ENCODE measurements around the gene GALR2.

The GALR2 gene

DNA sequence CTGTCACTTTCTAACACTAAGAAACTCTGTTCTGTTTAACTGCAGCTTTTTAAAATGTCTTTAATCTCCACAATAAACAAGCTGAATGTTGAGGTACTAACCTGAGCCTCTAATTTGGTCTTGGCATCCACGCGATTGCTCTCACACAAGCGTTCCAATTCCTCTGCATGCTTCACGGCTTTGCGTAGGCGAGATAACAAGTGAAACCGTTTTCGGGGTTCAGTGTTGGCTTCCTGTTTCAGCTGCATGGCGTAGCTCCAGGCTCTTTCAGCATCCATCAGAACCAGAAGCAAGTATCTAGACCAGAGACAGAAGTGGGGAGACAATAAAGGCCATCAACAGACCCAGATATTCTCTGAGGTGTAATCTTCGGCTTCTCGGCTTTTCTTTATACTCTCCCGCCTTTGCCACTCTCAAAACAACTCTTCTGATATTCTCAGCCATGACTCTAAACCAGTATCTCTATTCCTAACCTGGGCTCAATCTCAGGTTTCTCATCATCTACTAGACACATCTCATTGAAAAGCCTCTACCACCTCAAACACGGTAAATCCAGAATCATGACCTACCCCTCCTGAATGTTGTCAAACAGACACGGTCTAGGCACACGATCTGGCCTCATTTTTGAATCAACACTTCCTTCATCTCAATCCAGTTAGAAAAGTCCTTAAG, 10.6 kb upstream of the GALR2 start:
- in situ Hi-C loops (cut with MboI; ENCODE audit: low pct_unique_long_range_greater_than_20kb, low sequenced_read_pairs, unreplicated experiment) = no loop called here
- DNase-seq (ENCODE audit: low spot score) = no peak
- TF ChIP-seq, protein P1, sequence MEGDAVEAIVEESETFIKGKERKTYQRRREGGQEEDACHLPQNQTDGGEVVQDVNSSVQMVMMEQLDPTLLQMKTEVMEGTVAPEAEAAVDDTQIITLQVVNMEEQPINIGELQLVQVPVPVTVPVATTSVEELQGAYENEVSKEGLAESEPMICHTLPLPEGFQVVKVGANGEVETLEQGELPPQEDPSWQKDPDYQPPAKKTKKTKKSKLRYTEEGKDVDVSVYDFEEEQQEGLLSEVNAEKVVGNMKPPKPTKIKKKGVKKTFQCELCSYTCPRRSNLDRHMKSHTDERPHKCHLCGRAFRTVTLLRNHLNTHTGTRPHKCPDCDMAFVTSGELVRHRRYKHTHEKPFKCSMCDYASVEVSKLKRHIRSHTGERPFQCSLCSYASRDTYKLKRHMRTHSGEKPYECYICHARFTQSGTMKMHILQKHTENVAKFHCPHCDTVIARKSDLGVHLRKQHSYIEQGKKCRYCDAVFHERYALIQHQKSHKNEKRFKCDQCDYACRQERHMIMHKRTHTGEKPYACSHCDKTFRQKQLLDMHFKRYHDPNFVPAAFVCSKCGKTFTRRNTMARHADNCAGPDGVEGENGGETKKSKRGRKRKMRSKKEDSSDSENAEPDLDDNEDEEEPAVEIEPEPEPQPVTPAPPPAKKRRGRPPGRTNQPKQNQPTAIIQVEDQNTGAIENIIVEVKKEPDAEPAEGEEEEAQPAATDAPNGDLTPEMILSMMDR (IDR thresholded peaks at IDR 0.05; ENCODE audit: extremely low read depth, insufficient read depth, missing control alignments) = no peak

DNA sequence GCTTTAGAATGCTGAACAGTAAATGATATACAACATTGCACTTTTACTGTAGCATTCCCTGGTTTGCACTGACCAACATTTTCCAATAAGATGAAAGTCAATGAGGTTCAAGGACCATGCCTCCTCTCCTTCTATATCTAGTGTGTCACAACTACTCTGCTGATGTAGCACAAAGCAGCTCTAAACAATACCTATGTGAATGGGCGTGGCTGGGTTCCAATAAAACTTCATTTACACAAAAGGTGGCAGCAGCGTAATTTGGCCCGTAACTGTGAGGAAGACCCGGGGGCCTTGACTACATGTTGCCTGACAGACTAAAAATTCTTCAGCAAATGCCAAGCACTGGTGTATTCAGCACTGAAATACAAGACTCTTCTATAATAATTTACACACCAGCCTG, 8.8 kb upstream of the GALR2 start:
- TF ChIP-seq, protein P1 (IDR thresholded peaks at IDR 0.05; ENCODE audit: extremely low read depth, insufficient read depth, missing control alignments) = no peak
- in situ Hi-C loops (cut with MboI; ENCODE audit: low pct_unique_long_range_greater_than_20kb, low sequenced_read_pairs, unreplicated experiment) = no loop called here
- no peak for DNase-seq (ENCODE audit: low spot score)

DNA sequence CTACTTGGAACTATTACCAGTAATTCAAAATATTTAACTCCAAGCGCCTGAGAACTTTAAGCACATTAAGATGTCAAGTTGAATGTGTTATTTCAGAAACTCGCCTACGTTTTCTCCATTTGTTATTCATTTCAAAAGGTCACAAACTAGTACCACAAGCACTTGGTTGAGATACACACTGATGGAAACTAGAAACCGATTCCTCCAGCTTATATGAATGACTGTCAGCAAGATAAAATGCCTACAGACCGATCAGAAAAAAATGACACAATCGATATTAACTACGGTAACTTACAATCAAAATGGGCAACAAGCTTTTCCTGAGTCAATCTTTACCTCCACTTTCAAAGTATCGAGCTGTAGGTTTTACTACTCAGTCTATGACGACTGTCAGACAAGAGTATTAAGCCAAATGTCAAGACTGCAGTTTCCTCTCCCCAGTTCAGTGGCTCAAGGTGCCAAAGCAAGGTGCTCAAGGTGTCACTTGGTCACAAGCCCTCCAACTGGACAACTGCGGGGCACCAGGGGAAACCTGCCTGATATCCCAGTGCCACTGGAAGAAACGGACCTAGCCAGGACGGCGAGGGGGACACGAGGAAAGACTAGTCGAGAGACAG, 2.9 kb upstream of the GALR2 start:
- TF ChIP-seq, protein P1 (IDR thresholded peaks at IDR 0.05; ENCODE audit: extremely low read depth, insufficient read depth, missing control alignments) = no peak
- DNase-seq (ENCODE audit: low spot score) = peak; percentile 76
- in situ Hi-C loops (cut with MboI; ENCODE audit: low pct_unique_long_range_greater_than_20kb, low sequenced_read_pairs, unreplicated experiment) = no loop called here

DNA sequence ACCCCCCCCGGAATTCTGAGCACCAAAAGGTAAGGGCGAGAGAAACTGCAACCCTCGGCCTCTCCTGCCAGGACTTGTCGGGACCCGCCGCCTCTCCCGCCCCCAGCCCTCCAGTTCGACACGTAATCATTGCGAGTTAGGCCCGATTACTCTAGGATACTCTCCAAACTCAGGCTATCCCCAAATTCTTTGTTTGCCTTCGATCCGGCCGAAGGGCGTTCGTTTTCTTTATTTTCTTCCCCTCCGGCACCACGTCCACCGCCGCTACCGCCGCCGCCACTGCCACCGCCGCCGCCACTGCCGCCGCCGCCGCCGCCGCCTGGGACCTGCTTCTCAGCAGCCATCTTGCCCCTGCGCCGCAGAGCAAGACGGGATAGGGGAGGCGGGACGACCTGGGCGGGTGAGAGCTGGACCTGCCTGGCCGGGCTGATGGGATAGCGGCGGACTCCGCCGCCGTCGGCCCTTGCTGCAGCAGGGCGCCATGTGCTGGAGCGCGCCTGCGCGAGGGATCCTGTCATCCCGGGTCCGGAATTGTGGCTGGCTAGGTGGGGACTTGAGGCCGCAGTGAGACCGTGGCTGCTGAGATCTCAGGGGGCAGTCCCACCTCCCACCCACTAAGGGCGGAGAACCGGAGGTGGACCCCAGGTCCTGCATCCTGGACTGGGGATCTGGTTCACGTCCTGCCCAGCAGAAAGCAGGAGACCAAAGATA, 2.3 kb upstream of the GALR2 start, which contains the start of gene SRP68:
TSS of gene SRP68 (minus strand) at position 370 of the 711 bp plus-strand sequence. CDS start at position 344, 26 bp downstream.
- peak; percentile 97 for DNase-seq (ENCODE audit: low spot score)
- in situ Hi-C loops (cut with MboI; ENCODE audit: low pct_unique_long_range_greater_than_20kb, low sequenced_read_pairs, unreplicated experiment) = no loop called here
- TF ChIP-seq, protein P1 (IDR thresholded peaks at IDR 0.05; ENCODE audit: extremely low read depth, insufficient read depth, missing control alignments) = no peak

DNA sequence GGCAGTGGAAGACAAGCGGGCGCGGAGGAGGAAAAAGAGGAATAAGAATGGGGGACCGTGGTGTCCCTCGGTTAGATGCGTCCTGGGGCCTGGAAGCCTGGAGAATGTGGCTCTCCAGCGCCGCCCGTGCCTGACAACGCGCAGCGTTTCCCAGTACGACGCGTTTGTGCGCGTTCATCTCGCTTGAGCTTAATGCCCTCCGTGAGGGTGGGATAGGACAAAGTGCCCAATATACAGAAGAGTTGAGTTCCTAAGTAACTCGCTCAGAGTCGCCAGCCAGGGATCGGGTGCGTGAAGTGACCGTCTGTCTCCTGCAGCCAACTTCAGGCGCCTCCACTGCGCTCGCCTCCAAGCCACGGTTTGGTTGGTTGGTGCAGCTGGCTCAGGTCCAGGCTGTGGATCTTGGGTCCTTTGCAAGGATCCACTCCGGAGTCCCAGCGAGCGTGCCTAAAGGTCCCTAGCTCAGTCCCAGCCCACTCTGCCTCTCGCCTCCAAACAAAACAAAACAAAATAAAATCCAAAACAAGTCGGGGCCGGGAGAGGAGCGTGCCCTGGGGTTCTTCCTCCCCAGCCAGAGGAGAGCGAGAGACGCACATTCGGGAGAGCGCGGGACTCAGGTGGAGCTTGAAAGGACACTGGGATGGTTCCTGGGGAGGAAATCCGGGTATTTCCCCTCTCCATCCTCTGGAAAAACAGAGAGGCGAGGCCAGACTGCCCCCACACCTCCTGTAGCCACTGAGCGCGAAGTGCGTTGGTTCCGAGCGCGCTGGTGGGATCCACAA, 974 bp downstream of the GALR2 start:
- DNase-seq (ENCODE audit: low spot score) = no peak
- TF ChIP-seq, protein P1 (IDR thresholded peaks at IDR 0.05; ENCODE audit: extremely low read depth, insufficient read depth, missing control alignments) = no peak
- in situ Hi-C loops (cut with MboI; ENCODE audit: low pct_unique_long_range_greater_than_20kb, low sequenced_read_pairs, unreplicated experiment) = no loop called here

DNA sequence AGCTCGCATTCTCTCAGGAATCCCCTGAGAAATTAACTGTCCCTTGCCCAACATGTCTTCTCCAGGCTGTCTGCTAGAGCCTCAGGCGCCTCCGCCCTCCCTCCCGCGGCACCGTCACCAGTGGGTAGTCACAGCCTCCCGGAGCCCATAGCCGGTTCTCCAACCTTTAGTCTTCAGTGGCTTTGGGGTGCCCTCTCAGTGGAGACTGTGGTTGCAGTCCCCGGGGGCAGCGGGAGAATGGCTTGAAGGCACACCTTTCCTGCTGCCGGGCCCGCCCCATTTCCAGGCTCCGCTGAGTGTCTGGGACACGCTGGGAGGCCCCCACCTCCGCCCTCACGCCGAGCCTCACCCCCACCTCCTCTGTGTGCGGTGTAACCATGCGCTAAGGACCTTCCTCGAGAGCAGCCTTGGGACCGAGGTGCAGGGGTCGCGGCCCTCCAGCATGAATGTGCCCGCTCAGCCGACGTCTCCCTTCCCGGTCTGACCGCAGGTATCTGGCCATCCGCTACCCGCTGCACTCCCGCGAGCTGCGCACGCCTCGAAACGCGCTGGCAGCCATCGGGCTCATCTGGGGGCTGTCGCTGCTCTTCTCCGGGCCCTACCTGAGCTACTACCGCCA, 1.7 kb downstream of the GALR2 start:
- no peak for DNase-seq (ENCODE audit: low spot score)
- in situ Hi-C loops (cut with MboI; ENCODE audit: low pct_unique_long_range_greater_than_20kb, low sequenced_read_pairs, unreplicated experiment) = no loop called here
- TF ChIP-seq, protein P1 (IDR thresholded peaks at IDR 0.05; ENCODE audit: extremely low read depth, insufficient read depth, missing control alignments) = no peak
